DMS114 treated with DMSO at 0.1 percent for 48 hours (cell line): ENCODE measurements around the gene MBD3L2B.

Source experiments
- DNase-seq: peaks from one replicate; lab custom pipeline; 2025; ENCODE audit not compliant: unreplicated experiment; lab: John Stamatoyannopoulos, UW

The MBD3L2B gene

DNA sequence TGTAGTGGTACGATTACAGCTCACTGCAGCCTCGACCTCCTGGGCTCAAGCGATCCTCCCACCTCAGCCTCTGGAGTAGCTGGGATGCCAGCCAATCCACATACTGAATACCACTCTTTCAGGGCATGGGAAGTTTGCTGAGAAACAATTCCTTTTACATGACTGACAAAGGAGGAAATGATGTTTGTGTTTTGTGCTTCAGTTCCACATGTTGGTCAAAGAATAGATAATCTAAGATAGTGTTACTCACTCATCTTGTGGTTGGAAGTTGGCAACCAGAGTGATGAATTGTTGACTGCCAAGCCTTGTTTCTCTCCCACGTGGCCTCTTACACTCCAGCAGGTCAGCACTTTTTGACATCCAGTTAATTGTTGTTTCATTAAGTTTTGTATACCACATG, 7.6 kb downstream of the MBD3L2B start:
- no peak for DNase-seq

DNA sequence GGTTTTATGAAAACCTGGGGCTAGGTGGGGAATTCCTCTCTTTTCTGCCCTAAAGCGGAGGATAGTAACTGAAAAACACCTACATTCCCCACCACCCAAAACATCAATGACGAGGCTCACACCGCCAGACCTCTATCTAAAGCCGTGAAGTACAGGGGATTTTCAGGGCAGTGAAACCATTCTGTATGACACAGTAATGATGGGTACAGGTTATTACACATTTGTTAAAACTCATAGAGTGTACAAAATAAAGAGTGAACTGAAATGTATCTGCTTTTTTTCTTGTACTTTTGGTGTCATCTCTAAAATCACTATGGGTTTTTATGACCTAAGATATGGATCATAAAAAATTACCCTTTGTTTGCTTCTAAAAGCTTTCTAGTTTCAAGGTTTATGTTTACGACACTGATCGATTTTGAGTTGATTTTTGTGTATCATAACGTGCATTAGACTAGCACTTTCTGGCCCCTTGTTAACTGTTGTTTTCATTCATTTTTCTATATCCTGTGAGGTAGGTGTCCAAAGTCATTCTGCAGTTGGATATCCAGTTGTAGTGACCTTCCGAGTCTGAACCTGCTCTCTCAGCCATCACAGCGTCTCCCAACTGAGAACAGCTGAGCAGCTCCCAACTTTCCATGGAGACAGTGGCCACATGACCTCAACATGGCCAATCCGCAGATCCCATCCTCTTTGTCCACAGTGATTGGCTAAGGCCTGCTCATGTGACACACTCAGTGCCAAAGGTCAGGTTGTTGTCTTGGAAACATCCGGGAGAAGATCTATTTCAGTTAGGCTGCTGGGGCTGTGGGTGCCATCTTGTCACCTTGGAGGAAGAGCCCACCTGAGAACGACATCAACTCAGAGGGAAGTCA, 10.3 kb downstream of the MBD3L2B start:
- DNase-seq, result no peak

DNA sequence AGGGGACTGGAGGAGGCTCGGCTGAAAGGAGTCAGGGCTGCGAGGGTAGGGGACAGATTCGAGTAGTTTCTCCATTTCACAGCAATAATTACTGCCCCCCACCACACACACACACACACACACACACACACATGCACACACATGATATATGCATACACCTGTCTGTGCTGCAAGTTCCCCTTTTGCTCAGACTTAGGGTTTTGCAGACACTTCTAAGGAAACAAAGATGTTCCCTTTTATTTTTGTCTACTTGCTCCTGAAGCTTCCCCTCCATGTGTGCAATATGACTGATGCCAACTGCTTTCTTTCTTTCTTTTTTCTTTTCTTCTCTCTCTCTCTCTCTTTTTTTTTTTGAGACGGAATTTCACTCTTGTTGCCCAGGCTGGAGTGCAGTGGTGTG, 13.4 kb downstream of the MBD3L2B start:
- no peak for DNase-seq

DNA sequence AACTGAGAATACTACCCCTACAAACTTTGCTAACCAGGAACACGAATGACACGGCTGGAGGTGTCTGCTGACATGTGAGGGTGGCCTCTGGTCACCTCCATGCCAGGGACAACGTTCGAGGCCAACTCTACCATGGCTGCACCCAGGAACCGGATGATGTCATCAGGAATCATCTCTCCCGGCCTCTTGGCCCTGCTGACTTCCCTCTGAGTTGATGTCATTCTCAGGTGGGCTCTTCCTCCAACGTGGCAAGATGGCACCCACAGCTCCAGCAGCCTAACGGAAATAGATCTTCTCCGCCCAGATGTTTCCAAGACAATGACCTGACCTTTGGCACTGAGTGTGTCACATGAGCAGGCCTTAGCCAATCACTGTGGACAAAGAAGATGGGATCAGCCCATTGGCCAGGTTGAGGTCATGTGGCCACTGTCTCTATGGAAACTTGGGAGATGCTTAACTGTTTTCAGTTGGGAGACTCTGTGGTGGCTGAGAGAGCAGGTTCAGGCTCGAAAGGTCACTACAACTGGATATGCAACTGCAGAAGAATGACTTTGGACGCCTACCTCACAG, 15.0 kb downstream of the MBD3L2B start:
- DNase-seq, result no peak

DNA sequence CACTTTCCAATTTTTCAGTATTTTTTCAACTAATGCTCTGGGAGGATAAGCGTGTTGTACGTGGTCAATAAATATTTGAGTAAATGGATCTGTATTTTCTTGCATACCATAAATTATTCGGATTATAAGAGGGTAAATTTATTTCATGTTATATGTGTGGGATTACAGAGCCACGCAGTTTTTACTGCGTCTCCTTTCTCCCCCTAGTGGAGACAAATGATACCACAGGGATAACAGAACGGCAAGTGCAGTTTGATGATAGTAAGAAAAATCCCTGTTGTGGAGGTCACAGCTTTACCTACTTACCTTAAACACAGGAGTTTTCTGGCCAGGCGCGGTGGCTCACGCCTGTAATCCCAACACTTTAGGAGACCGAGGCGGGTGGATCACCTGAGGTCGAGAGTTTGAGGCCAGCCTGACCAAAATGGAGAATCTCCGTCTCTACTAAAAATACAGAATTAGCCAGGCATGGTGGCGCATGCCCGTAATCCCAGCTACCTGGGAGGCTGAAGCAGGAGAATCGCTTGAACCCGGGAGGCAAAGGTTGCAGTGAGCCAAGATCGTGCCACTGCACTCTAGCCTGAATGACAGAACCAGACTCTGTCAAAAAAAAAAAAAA, 16.8 kb downstream of the MBD3L2B start:
- DNase-seq, result peak; percentile 15

DNA sequence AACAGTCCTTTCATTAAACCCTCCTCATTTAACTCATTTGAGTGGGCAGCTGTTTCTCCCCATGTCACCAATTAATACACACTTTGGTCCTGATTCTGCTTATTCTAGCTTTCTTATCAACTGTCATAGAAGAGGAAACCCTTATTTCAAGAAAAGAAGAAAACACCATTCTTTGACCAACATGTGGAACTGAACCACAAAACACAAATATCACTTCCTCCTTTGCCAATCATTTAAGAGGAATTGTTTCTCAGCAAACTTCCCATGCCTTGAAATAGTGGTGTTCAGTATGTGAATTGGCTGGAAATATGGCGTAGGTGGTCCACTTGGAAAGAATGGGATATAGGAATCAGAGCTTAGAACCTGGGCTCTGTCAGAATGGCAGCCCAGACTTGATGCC, 20.4 kb downstream of the MBD3L2B start:
- no peak for DNase-seq

DNA sequence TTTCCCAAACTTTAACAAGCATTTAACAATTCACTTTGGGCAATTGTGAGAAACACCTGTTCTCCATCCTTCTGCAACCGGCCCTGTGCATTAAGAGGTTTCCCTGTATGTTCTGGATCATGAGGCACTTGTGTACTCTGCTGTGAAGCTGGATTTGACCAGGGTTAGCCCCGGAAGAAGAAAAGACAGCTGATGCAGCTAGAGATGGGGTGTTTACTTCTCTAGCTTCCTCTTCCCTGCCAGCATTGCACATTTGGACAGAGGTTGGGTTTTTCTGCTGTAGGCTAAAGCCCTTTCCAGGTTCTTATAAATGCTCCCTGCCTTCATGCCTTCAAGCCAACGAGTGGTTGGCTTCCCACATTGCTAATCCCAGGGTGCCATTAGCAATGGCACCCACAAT, 20.9 kb downstream of the MBD3L2B start:
- DNase-seq, result no peak

DNA sequence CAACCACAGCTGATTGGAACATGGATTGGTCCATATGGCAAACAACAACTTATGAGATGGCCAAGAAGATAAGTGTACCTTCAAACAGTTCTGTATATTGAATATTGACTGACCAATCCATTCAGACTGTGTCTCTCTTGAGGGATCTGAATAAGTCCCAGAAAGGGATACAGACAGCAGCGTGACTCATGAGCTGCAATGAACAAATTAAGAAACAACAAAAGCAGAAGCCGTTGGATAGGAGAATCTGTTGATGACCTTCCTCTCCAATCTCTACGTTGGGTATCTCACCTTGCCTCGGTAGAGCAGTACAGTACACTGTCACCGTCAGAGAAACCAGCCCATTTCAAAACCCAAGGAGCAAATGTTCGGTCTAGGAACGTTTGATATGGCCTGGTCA, 21.3 kb downstream of the MBD3L2B start:
- no peak for DNase-seq

DNA sequence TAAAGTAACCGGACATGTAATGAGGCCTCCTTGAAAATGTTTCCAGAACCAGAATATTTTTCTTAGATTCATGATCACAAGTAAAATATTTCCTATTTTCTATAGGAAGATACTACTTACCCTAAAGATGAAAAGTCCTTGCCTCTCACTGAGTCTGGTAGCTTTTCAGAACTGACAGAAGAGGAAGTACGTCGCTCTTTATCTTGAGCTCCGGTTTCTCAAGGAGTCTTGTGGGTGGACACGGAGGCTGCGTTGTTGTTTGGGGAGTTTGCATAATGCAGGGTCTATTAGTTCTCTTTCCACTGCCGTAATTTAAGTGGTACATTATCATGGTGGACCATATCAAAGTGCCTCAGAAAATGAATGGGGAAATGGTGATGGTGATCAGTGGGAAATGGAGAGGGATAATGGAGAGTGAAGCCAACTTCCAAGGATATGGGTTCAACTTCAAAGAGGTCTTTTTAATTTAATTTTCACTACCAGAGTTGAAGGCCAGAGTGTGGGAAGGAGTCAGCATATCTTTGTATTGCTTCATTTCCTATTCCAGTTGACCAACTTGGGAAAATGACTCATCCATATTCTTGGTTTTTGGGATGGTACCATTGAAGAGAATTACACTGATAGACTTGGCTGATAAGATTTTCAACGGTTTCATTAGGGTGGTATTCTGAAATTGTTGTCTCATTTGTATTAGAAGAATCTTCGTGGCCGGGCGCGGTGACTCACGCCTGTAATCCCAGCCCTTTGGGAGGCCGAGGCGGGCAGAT, 23.4 kb downstream of the MBD3L2B start:
- DNase-seq, result no peak

DNA sequence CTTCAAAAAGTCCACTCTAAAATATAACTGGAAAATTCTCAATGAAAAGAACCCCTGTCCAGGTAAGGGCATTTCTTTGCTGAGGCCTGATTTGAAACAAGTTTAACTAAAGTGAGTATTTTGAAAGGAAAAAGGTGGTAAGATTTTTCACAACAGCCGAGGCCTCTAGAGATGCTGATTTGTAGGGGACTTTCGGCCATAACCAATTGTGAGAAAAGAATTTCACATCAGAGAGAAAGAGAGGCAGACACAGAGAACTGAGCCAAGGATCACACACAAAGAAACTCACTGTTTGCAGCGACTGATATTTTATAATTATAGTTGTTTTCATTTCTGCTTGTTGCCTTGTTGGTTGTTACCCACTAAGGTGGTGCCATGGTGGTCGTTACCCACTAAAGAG, 24.4 kb downstream of the MBD3L2B start:
- no peak for DNase-seq

DNA sequence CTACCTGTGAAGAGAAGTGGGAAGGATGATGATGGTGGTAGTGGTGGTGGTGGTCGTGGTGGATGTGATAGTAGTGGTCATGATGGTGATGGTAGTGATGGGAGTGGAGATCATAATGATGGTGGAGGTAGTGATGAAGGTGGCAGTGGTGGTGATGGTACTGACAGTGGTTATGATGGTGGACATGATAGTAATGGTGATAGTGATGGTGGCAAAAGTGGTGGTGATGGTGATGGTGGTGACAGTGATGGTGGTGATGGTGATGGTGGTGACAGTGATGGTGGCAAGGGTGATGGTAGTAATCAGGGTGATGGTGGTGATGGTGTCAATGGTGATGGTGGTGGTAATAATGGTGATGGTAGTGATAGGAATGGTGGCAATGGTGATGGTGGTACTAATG, 26.2 kb downstream of the MBD3L2B start:
- DNase-seq, result no peak

DNA sequence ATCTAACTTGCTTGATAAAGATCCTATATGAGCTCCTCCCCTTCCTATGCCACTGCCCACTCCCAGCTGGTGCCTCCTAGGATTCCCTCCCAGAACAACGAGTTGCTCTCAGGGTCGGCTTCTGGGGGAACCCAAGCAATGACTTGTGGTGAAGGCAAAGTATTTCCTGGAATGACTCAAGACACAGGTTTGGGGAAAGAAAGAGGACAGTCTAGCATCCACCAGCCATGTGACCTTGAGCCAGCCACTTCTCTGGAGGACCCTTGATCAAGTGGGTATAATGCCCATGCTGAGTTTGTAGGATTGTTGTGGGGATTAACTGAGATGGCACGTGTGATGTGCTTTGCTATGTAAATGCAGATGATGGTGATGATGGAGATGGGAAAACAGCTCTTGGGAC, 33.0 kb downstream of the MBD3L2B start:
- DNase-seq, result no peak

DNA sequence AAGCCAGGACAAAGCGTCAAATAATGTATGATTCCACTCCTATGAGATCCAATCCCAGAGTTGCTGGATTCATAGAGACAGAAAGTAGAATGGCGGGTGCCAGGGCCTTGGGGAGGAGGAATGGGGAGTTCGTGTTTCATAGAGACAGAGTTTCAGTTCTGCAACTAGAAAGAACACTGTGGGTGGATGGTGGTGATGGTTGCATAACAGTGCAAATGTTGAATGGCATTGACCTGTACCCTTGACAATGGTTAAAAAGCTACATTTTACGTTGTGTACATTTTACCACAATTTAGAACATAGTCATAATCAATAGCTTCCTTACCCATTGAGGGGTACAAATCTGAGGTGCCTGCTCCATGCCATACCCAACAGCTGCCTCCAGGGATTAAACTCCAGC, 33.4 kb downstream of the MBD3L2B start:
- DNase-seq, result no peak

DNA sequence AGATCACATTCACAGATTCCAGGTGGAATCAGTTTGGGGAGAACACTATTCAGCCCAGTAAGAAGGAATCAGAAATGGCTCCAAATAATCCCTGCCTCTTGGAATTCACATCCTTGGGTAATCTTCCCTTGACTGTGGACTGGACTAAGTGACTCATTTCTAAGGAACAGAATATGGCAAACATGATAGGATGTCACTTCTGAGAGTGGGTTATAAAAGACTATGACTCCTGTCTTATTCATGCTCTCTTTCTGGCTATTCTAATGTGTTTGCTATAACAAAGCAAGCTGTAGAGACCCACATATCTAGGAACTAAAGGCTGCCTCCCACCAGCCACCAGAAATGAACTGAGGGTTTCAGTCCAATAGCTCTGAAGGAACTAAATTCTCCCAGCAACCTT, 37.8 kb downstream of the MBD3L2B start:
- no peak for DNase-seq

DNA sequence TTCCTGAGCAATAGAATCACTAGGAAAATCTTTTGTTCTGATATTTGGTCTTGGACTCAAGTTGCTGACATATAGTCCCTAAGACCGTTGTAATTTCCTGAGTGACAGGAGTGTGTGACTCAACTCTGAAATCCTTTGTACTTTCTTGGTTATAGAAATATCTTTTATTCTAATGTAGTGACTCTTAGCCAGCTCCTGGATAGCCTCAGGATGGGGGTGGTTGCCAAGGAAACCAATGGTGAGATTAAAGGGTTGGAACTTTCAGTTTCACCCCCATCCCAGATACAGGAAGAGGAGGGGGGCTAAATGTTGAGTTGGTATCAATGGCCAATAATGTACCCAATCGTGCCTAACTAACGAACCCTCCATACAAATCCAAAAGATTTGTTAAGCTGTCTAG, 41.8 kb downstream of the MBD3L2B start:
- DNase-seq, result no peak

DNA sequence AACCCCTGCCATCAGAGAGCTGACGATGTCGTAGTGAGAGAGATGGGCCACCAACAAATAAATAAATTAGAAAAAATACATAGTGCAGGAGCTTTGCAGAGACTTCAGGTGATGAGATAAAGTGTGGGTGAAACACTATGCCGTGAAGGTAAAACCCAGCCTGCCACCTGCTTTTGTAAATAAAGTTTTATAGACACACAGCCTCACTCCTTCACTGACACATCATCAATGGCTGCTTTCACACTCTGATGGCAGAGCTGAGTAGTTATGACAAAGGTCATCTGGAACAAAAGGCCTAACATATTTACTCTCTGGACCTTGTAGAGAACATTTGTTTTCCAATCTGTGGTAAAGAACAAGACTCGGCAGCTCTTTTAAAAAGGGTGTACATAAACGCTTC, 45.0 kb downstream of the MBD3L2B start:
- DNase-seq, result no peak

DNA sequence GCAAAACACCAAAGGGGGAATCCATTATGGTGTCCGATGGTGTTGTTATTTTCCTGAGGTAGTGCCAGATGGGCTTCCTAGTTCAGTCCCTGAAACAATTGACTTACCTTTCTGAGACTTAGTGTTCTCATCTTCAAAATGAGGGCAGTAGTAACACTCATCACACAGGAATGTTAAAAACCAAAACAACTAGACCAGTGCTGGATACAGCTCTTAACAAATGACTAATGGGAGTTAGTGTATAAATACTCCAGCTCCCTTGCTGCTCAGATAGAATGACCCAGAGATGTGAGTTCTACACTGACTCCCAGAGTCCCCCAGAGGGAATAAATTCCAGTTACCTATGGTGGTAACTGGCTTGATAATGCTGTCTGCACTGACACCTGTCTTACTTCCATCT, 49.9 kb downstream of the MBD3L2B start:
- no peak for DNase-seq

DNA sequence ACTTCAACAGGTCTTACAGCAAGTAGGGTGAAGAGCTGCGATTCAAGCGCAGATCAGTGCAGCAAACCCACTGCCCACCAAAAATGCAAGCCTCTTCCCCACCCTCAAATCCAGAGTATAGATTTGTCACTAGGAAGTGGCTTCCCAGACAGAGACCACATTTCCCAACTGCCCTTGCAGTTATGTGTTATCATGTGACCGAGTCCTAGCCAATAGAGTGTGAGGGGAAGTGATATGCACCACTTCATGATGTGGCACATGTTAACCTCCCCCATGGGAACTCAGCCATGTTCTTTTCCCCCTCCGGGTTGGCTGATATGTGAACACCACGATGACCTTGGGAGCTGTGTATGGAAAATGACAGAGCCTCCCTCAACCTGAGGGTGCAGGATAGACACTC, 50.8 kb downstream of the MBD3L2B start:
- no peak for DNase-seq

DNA sequence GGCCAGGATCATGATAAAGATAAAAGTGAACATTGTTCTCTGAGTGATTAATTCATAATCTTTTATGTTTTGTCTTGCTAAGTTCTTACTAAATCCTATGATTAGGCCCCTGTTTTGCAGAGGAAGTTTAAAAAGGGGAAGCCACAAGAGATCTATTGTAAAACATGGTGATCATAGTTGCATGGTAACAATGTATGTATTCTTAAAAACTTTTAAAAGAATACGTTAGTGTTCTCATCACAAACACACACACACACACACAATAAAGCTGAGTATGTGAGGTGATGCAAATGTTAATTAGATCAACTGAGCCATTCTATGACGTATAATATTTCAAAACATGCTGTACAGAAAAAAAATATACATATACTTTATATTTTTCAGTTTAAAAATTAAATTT, 51.2 kb downstream of the MBD3L2B start:
- no peak for DNase-seq

DNA sequence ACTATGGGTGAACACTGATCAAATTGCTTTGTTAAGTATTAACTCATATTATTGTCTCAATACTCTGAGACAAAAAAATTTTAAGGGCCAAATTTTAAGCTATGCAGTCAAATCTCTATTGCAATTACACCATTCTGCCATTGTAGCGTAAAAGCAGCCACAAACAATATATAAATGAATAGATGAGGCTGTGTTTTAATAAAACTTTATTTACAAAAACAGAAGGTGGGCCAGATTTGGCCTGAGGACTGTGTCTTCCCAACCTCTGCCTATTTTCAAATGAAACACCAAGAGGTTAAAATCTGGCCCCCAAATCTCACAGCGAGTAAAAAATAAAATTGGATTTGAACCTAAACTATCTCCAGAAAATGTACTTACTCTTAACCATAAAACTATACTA, 51.7 kb downstream of the MBD3L2B start:
- no peak for DNase-seq
